Tibial artery (tissue), 4 donors: ENCODE data around the gene ZBTB11.

Experiments
- DNase-seq, 2 donors: peaks; one replicate each; pipeline ENCODE4 v3.0.0-alpha.2; 2019
- H3K27ac ChIP-seq, 2 donors: fragments of 200-600 bp; sonication (generic) in 1 of 2; 1 replicate in 1 of 2; 2 replicates in 1 of 2; pipeline ENCODE4 v1.5.1; 2018 to 2019; ENCODE audit warnings: mild to moderate bottlenecking in 1 of 2
- H3K27me3 ChIP-seq, 2 donors: fragments of 200-600 bp; sonication (generic) in 1 of 2; one replicate each; pipeline versions ENCODE4 v1.5.1 to v1.6.0; 2016 to 2019
- H3K36me3 ChIP-seq, 3 donors: fragments of 200-600 bp; sonication (generic) in 2 of 3; one replicate each; pipeline ENCODE4 v1.5.1; 2016 to 2019; ENCODE audit warnings: mild to moderate bottlenecking in 2 of 3
- H3K4me1 ChIP-seq, 4 donors: fragments of 200-600 bp; sonication (generic) in 2 of 4; 1 replicate in 3 of 4; 2 replicates in 1 of 4; pipeline ENCODE4 v1.5.1; 2016 to 2019
- H3K4me3 ChIP-seq, 2 donors: fragments of 200-600 bp; sonication (generic) in 1 of 2; 1 replicate in 1 of 2; 2 replicates in 1 of 2; pipeline ENCODE4 v1.5.1; 2018 to 2019; ENCODE audit warnings: mild to moderate bottlenecking in 2 of 2
- H3K9me3 ChIP-seq, 3 donors: fragments of 200-600 bp; sonication (generic) in 1 of 3; one replicate each; pipeline ENCODE4 v1.5.1; 2016 to 2019
- CTCF ChIP-seq, 2 experiments: fragments of 200-600 bp in 1 of 2; fragments of 450-650 bp in 1 of 2; IDR thresholded peaks; one replicate each; pipeline ENCODE4 v1.5.1; 2017 to 2019; ENCODE audit warnings: antibody characterized with exemption in 2 of 2, mild to moderate bottlenecking in 1 of 2, moderate library complexity in 1 of 2
- intact Hi-C: fragments of 100-400 bp; cut with DNase I; formaldehyde crosslinking; loops from one replicate; pipeline ENCODE4 v1.15.0; 2023; ENCODE audit warnings: low total_unique reads

The ZBTB11 gene

GRCh38 chr3:101629219-101629618, 47.7 kb downstream of the ZBTB11 start:
- H3K4me1 ChIP-seq: no peaks in the 10 kb centered on the region
- intact Hi-C loops: no loop called here
- H3K27me3 ChIP-seq: no peaks in the 10 kb centered on the region
- H3K9me3 ChIP-seq: no peaks in the 10 kb centered on the region
- H3K36me3 ChIP-seq: no peaks in the 10 kb centered on the region
- no peak overlapping the region for H3K4me3 ChIP-seq
- no peak for DNase-seq
- no peak overlapping the region for H3K27ac ChIP-seq
- no peak for TF ChIP-seq CTCF (IDR thresholded peaks at IDR 0.05)

GRCh38 chr3:101625879-101626278, 51.1 kb downstream of the ZBTB11 start:
- DNase-seq: no peak
- H3K4me1 ChIP-seq: no peaks in the 10 kb centered on the region
- no peaks in the 10 kb centered on the region for H3K9me3 ChIP-seq
- H3K27me3 ChIP-seq: no peaks in the 10 kb centered on the region
- intact Hi-C loops: no loop called here
- no peaks in the 10 kb centered on the region for H3K36me3 ChIP-seq
- H3K27ac ChIP-seq: no peak overlapping the region
- TF ChIP-seq CTCF (IDR thresholded peaks at IDR 0.05): no peak
- H3K4me3 ChIP-seq: no peak overlapping the region

- intact Hi-C loops: no loop called here
Measured at GRCh38 chr3:101624857-101625256, 52.1 kb downstream of the ZBTB11 start.

GRCh38 chr3:101623656-101624055, 53.3 kb downstream of the ZBTB11 start:
- no peaks in the 10 kb centered on the region for H3K36me3 ChIP-seq
- intact Hi-C loops: no loop called here
- no peak for TF ChIP-seq CTCF (IDR thresholded peaks at IDR 0.05)

More at GRCh38 chr3:101624857-101625256, 52.1 kb downstream of the ZBTB11 start:
- Histone ChIP-seq H3K27me3 (no peaks in the 10 kb centered on the region), H3K36me3 (no peaks in the 10 kb centered on the region), H3K27ac (no peak overlapping the region), H3K4me1 (no peaks in the 10 kb centered on the region), H3K4me3 (no peak overlapping the region), H3K9me3 (no peaks in the 10 kb centered on the region)
- TF ChIP-seq CTCF (IDR thresholded peaks at IDR 0.05): no peak
- peak in 1 of 2 donors; percentile 13 for DNase-seq

GRCh38 chr3:101619734-101620133, 57.2 kb downstream of the ZBTB11 start:
- Histone ChIP-seq H3K4me3 (no peak overlapping the region), H3K27ac (no peak overlapping the region), H3K4me1 (no peaks in the 10 kb centered on the region), H3K27me3 (no peaks in the 10 kb centered on the region), H3K36me3 (no peaks in the 10 kb centered on the region), H3K9me3 (no peaks in the 10 kb centered on the region)
- DNase-seq: no peak
- TF ChIP-seq CTCF (IDR thresholded peaks at IDR 0.05): no peak
- intact Hi-C loops: no loop called here

More at GRCh38 chr3:101623656-101624055, 53.3 kb downstream of the ZBTB11 start:
- H3K27ac ChIP-seq: no peak overlapping the region
- no peaks in the 10 kb centered on the region for H3K4me1 ChIP-seq
- DNase-seq: no peak
- no peaks in the 10 kb centered on the region for H3K27me3 ChIP-seq
- H3K9me3 ChIP-seq: no peaks in the 10 kb centered on the region
- H3K4me3 ChIP-seq: no peak overlapping the region

GRCh38 chr3:101618726-101619125, 58.2 kb downstream of the ZBTB11 start:
- Histone ChIP-seq H3K4me3 (no peak overlapping the region), H3K27ac (no peak overlapping the region), H3K9me3 (no peaks in the 10 kb centered on the region), H3K36me3 (no peaks in the 10 kb centered on the region), H3K4me1 (no peaks in the 10 kb centered on the region), H3K27me3 (no peaks in the 10 kb centered on the region)
- intact Hi-C loops: no loop called here
- TF ChIP-seq CTCF (IDR thresholded peaks at IDR 0.05): no peak
- no peak for DNase-seq
